Parathyroid adenoma (tissue), 2 donors: ENCODE measurements around the gene HIGD2A.

Experiments
- H2AFZ ChIP-seq: fragments of 300-600 bp; sonication (generic); one replicate; pipeline ENCODE4 v1.7.0; 2017; ENCODE audit warnings: antibody characterized with exemption, mild to moderate bottlenecking
- H3K27ac ChIP-seq: fragments of 300-600 bp; sonication (generic); one replicate; pipeline ENCODE4 v1.7.0; 2017
- H3K27me3 ChIP-seq: fragments of 300-600 bp; sonication (generic); one replicate; pipeline ENCODE4 v1.7.0; 2017; ENCODE audit warnings: low read length; ENCODE audit not compliant: control insufficient read depth, insufficient read depth
- H3K36me3 ChIP-seq: fragments of 300-600 bp; sonication (generic); one replicate; pipeline ENCODE4 v1.7.0; 2017; ENCODE audit warnings: low read length; ENCODE audit not compliant: control insufficient read depth, insufficient read depth
- H3K4me1 ChIP-seq: fragments of 300-600 bp; sonication (generic); one replicate; pipeline ENCODE4 v1.7.0; 2017; ENCODE audit warnings: control low read depth
- H3K4me2 ChIP-seq: fragments of 300-600 bp; sonication (generic); one replicate; pipeline ENCODE4 v1.7.0; 2017; ENCODE audit warnings: low read length
- H3K4me3 ChIP-seq: fragments of 300-600 bp; sonication (generic); one replicate; pipeline ENCODE4 v1.7.0; 2017; ENCODE audit warnings: low read depth, low read length
- H3K79me2 ChIP-seq: fragments of 300-600 bp; sonication (generic); one replicate; pipeline ENCODE4 v1.7.0; 2017; ENCODE audit warnings: control low read depth
- H3K9ac ChIP-seq: fragments of 300-600 bp; sonication (generic); one replicate; pipeline ENCODE4 v1.7.0; 2017; ENCODE audit warnings: mild to moderate bottlenecking
- H3K9me3 ChIP-seq: fragments of 300-600 bp; sonication (generic); one replicate; pipeline ENCODE4 v1.7.0; 2017; ENCODE audit warnings: low read length; ENCODE audit not compliant: control insufficient read depth
- CTCF ChIP-seq: fragments of 300-600 bp; sonication (generic); IDR thresholded peaks from one replicate; pipeline ENCODE4 v1.7.0; 2017; ENCODE audit warnings: antibody characterized with exemption, mild to moderate bottlenecking
- donor health status: primary hyperparathyroidism.

The HIGD2A gene

GRCh38 chr5:176397736-176398420 is 9.3 kb downstream of the HIGD2A start:
- H3K36me3 ChIP-seq, result no peaks in the 10 kb centered on the region

GRCh38 chr5:176400382-176401156 is 12.0 kb downstream of the HIGD2A start:
- Histone ChIP-seq H3K27me3 (no peaks in the 10 kb centered on the region), H3K4me1 (peaks cover 25% of the 10 kb centered on the region), H2AFZ (no peak overlapping the region), H3K4me3 (no peak overlapping the region), H3K27ac (no peak overlapping the region), H3K79me2 (peaks cover 16% of the 10 kb centered on the region), H3K36me3 (no peaks in the 10 kb centered on the region), H3K9me3 (no peaks in the 10 kb centered on the region), H3K4me2 (no peak overlapping the region), H3K9ac (no peak overlapping the region)
- no peak for TF ChIP-seq CTCF

More at GRCh38 chr5:176397736-176398420, 9.3 kb downstream of the HIGD2A start:
- Histone ChIP-seq H3K27me3 (no peaks in the 10 kb centered on the region), H3K4me2 (no peak overlapping the region), H2AFZ (no peak overlapping the region), H3K4me1 (peaks cover 29% of the 10 kb centered on the region), H3K79me2 (peaks cover 20% of the 10 kb centered on the region), H3K9ac (no peak overlapping the region), H3K9me3 (no peaks in the 10 kb centered on the region), H3K4me3 (no peak overlapping the region), H3K27ac (peak overlapping the region; percentile 92)
- no peak for TF ChIP-seq CTCF

- H3K4me1 ChIP-seq, result peaks cover 16% of the 10 kb centered on the region
- H3K27ac ChIP-seq, result no peak overlapping the region
- no peak overlapping the region for H3K4me2 ChIP-seq
- H3K9me3 ChIP-seq, result no peaks in the 10 kb centered on the region
- TF ChIP-seq CTCF, result no peak
- peaks cover 25% of the 10 kb centered on the region for H3K79me2 ChIP-seq
- H3K9ac ChIP-seq, result no peak overlapping the region
- H3K36me3 ChIP-seq, result no peaks in the 10 kb centered on the region
- H3K4me3 ChIP-seq, result no peak overlapping the region
- no peaks in the 10 kb centered on the region for H3K27me3 ChIP-seq
- H2AFZ ChIP-seq, result no peak overlapping the region
These were observed 13.0 kb downstream of the HIGD2A start for GRCh38 chr5:176401281-176402205.

GRCh38 chr5:176405656-176406435 is 17.3 kb downstream of the HIGD2A start:
- peaks cover 32% of the 10 kb centered on the region for H3K79me2 ChIP-seq
- TF ChIP-seq CTCF, result no peak
- no peak overlapping the region for H2AFZ ChIP-seq
- H3K4me3 ChIP-seq, result no peak overlapping the region
- peaks cover 7% of the 10 kb centered on the region for H3K4me1 ChIP-seq
- H3K9ac ChIP-seq, result no peak overlapping the region
- H3K4me2 ChIP-seq, result no peak overlapping the region
- no peaks in the 10 kb centered on the region for H3K27me3 ChIP-seq
- no peak overlapping the region for H3K27ac ChIP-seq
- no peaks in the 10 kb centered on the region for H3K9me3 ChIP-seq
- H3K36me3 ChIP-seq, result no peaks in the 10 kb centered on the region
